Stimulated activated naive B cell treated with anti-CD40 and anti-IgM and Interleukin-4, amounts not matched to agents 10 μg/mL and 1 μg/mL and 100 μg/mL, for 72 hours (primary cell): ENCODE results near the gene CACNA1S.

Source experiments
- ATAC-seq, 2 donors: fragments of 150-1000 bp; cut with Tn5 transposase; replicated peaks; 2 replicates each; pipeline ENCODE4 v1.10.0; 2021; ENCODE audit warnings: moderate library complexity in 1 of 2
- DNase-seq: peaks from one replicate; pipeline ENCODE4 v3.0.0; 2021
- H3K27ac Mint-ChIP-seq: one replicate; pipeline ENCODE4 v1.8.0; 2022; ENCODE audit warnings: mild to moderate bottlenecking, mixed read lengths
- H3K27me3 Mint-ChIP-seq, 2 donors: one replicate each; pipeline ENCODE4 v1.8.0; 2022; ENCODE audit warnings: mixed read lengths in 2 of 2
- H3K36me3 Mint-ChIP-seq, 2 donors: one replicate each; pipeline ENCODE4 v1.8.0; 2022; ENCODE audit warnings: mixed read lengths in 2 of 2, mild to moderate bottlenecking in 1 of 2
- H3K4me1 Mint-ChIP-seq, 2 donors: one replicate each; pipeline ENCODE4 v1.8.0; 2022; ENCODE audit warnings: mixed read lengths in 2 of 2, mild to moderate bottlenecking in 1 of 2
- H3K4me3 Mint-ChIP-seq, 2 donors: one replicate each; pipeline ENCODE4 v1.8.0; 2022; ENCODE audit warnings: mild to moderate bottlenecking in 2 of 2, mixed read lengths in 2 of 2, moderate library complexity in 1 of 2
- H3K9me3 Mint-ChIP-seq, 2 donors: one replicate each; pipeline ENCODE4 v1.8.0; 2022; ENCODE audit warnings: mixed read lengths in 2 of 2, mild to moderate bottlenecking in 1 of 2

CACNA1S gene

GRCh38 chr1:201084295-201084694 lies 27.9 kb downstream of the CACNA1S start:
- Mint-ChIP-seq H3K9me3 (no peaks in the 10 kb centered on the region), H3K36me3 (no peaks in the 10 kb centered on the region), H3K4me1 (no peaks in the 10 kb centered on the region), H3K4me3 (no peak overlapping the region), H3K27me3 (peaks cover 12 to 24% of the 10 kb centered on the region in 2 donors), H3K27ac (no peak overlapping the region)
- ATAC-seq (no peak), DNase-seq (no peak)

- Mint-ChIP-seq H3K36me3 (no peaks in the 10 kb centered on the region), H3K9me3 (no peaks in the 10 kb centered on the region), H3K4me1 (no peaks in the 10 kb centered on the region), H3K4me3 (no peak overlapping the region), H3K27ac (no peak overlapping the region), H3K27me3 (peaks cover 12 to 21% of the 10 kb centered on the region in 2 donors)
- no peak for ATAC-seq
- no peak for DNase-seq
These were observed 28.5 kb downstream of the CACNA1S start for GRCh38 chr1:201083741-201084140.

GRCh38 chr1:201080135-201080534 lies 32.1 kb downstream of the CACNA1S start:
- Mint-ChIP-seq H3K36me3 (no peaks in the 10 kb centered on the region), H3K27me3 (peaks cover 7 to 8% of the 10 kb centered on the region in 2 donors), H3K4me1 (no peaks in the 10 kb centered on the region), H3K9me3 (no peaks in the 10 kb centered on the region), H3K4me3 (no peak overlapping the region), H3K27ac (no peak overlapping the region)
- ATAC-seq (no peak), DNase-seq (no peak)

GRCh38 chr1:201077736-201078135 lies 34.5 kb downstream of the CACNA1S start:
- H3K4me1 Mint-ChIP-seq, result no peaks in the 10 kb centered on the region
- no peak for ATAC-seq
- no peak overlapping the region for H3K27ac Mint-ChIP-seq
- DNase-seq, result no peak
- peaks cover 0 to 4% of the 10 kb centered on the region in 2 donors for H3K27me3 Mint-ChIP-seq
- no peaks in the 10 kb centered on the region for H3K9me3 Mint-ChIP-seq
- no peak overlapping the region for H3K4me3 Mint-ChIP-seq
- no peaks in the 10 kb centered on the region for H3K36me3 Mint-ChIP-seq

GRCh38 chr1:201077116-201077515 lies 35.1 kb downstream of the CACNA1S start:
- no peaks in the 10 kb centered on the region for H3K4me1 Mint-ChIP-seq
- DNase-seq (no peak), ATAC-seq (no peak)
- no peaks in the 10 kb centered on the region for H3K9me3 Mint-ChIP-seq
- H3K27me3 Mint-ChIP-seq, result peaks cover 0 to 4% of the 10 kb centered on the region in 2 donors
- H3K27ac Mint-ChIP-seq, result no peak overlapping the region
- H3K36me3 Mint-ChIP-seq, result no peaks in the 10 kb centered on the region
- H3K4me3 Mint-ChIP-seq, result no peak overlapping the region

- Mint-ChIP-seq H3K9me3 (no peaks in the 10 kb centered on the region), H3K36me3 (no peaks in the 10 kb centered on the region), H3K4me3 (no peak overlapping the region), H3K4me1 (peaks cover 0 to 3% of the 10 kb centered on the region in 2 donors), H3K27me3 (peaks cover 0 to 4% of the 10 kb centered on the region in 2 donors), H3K27ac (no peak overlapping the region)
- ATAC-seq (no peak), DNase-seq (no peak)
These were observed 36.1 kb downstream of the CACNA1S start for GRCh38 chr1:201076092-201076491.

GRCh38 chr1:201074018-201074417 lies 38.2 kb downstream of the CACNA1S start:
- Mint-ChIP-seq H3K4me1 (peaks cover 0 to 3% of the 10 kb centered on the region in 2 donors), H3K9me3 (no peaks in the 10 kb centered on the region), H3K36me3 (no peaks in the 10 kb centered on the region), H3K4me3 (no peak overlapping the region), H3K27me3 (peaks cover 3 to 4% of the 10 kb centered on the region in 2 donors), H3K27ac (no peak overlapping the region)
- no peak for DNase-seq
- ATAC-seq, result no peak

GRCh38 chr1:201072922-201073321 lies 39.3 kb downstream of the CACNA1S start:
- peaks cover 4 to 5% of the 10 kb centered on the region in 2 donors for H3K27me3 Mint-ChIP-seq
- no peaks in the 10 kb centered on the region for H3K36me3 Mint-ChIP-seq
- DNase-seq (no peak), ATAC-seq (no peak)
- H3K9me3 Mint-ChIP-seq, result no peaks in the 10 kb centered on the region
- H3K4me1 Mint-ChIP-seq, result peaks cover 0 to 3% of the 10 kb centered on the region in 2 donors
- H3K4me3 Mint-ChIP-seq, result no peak overlapping the region
- no peak overlapping the region for H3K27ac Mint-ChIP-seq

GRCh38 chr1:201072149-201072548 lies 40.1 kb downstream of the CACNA1S start:
- DNase-seq (no peak), ATAC-seq (no peak)
- H3K36me3 Mint-ChIP-seq, result no peaks in the 10 kb centered on the region
- no peak overlapping the region for H3K4me3 Mint-ChIP-seq
- no peaks in the 10 kb centered on the region for H3K9me3 Mint-ChIP-seq
- H3K27ac Mint-ChIP-seq, result no peak overlapping the region
- peaks cover 0 to 3% of the 10 kb centered on the region in 2 donors for H3K4me1 Mint-ChIP-seq
- peaks cover 4 to 5% of the 10 kb centered on the region in 2 donors for H3K27me3 Mint-ChIP-seq

GRCh38 chr1:201069636-201070035 lies 42.6 kb downstream of the CACNA1S start:
- ATAC-seq, result no peak
- no peaks in the 10 kb centered on the region for H3K9me3 Mint-ChIP-seq
- no peak overlapping the region for H3K27ac Mint-ChIP-seq
- no peak overlapping the region for H3K4me3 Mint-ChIP-seq
- H3K27me3 Mint-ChIP-seq, result peaks cover 6 to 12% of the 10 kb centered on the region in 2 donors
- no peak for DNase-seq
- H3K36me3 Mint-ChIP-seq, result no peaks in the 10 kb centered on the region
- peaks cover 0 to 3% of the 10 kb centered on the region in 2 donors for H3K4me1 Mint-ChIP-seq

GRCh38 chr1:201068976-201069375 lies 43.2 kb downstream of the CACNA1S start:
- no peak for DNase-seq
- Mint-ChIP-seq H3K9me3 (no peaks in the 10 kb centered on the region), H3K27ac (no peak overlapping the region), H3K4me3 (no peak overlapping the region), H3K36me3 (no peaks in the 10 kb centered on the region), H3K27me3 (peaks cover 6 to 12% of the 10 kb centered on the region in 2 donors), H3K4me1 (peaks cover 0 to 3% of the 10 kb centered on the region in 2 donors)
- no peak for ATAC-seq

GRCh38 chr1:201066986-201067385 lies 45.2 kb downstream of the CACNA1S start:
- DNase-seq (no peak), ATAC-seq (no peak)
- Mint-ChIP-seq H3K27me3 (peaks cover 6 to 12% of the 10 kb centered on the region in 2 donors), H3K9me3 (no peaks in the 10 kb centered on the region), H3K36me3 (no peaks in the 10 kb centered on the region), H3K4me1 (peaks cover 0 to 3% of the 10 kb centered on the region in 2 donors), H3K27ac (no peak overlapping the region), H3K4me3 (no peak overlapping the region)

GRCh38 chr1:201065686-201066085 lies 46.5 kb downstream of the CACNA1S start:
- Mint-ChIP-seq H3K4me1 (no peaks in the 10 kb centered on the region), H3K36me3 (no peaks in the 10 kb centered on the region), H3K27ac (no peak overlapping the region), H3K27me3 (peaks cover 6 to 12% of the 10 kb centered on the region in 2 donors), H3K4me3 (no peak overlapping the region), H3K9me3 (no peaks in the 10 kb centered on the region)
- no peak for DNase-seq
- no peak for ATAC-seq

GRCh38 chr1:201064806-201065205 lies 47.4 kb downstream of the CACNA1S start:
- Mint-ChIP-seq H3K36me3 (no peaks in the 10 kb centered on the region), H3K4me3 (no peak overlapping the region), H3K9me3 (no peaks in the 10 kb centered on the region), H3K4me1 (no peaks in the 10 kb centered on the region), H3K27me3 (peaks cover 6 to 12% of the 10 kb centered on the region in 2 donors), H3K27ac (no peak overlapping the region)
- DNase-seq (no peak), ATAC-seq (no peak)

- H3K36me3 Mint-ChIP-seq, result no peaks in the 10 kb centered on the region
- no peaks in the 10 kb centered on the region for H3K9me3 Mint-ChIP-seq
- no peak overlapping the region for H3K27ac Mint-ChIP-seq
- no peak for DNase-seq
- no peak overlapping the region for H3K4me3 Mint-ChIP-seq
- no peak for ATAC-seq
- H3K27me3 Mint-ChIP-seq, result peaks cover 6% of the 10 kb centered on the region in 2 donors
- H3K4me1 Mint-ChIP-seq, result peaks cover under 1 to 2% of the 10 kb centered on the region in 2 donors
These were observed 49.1 kb downstream of the CACNA1S start for GRCh38 chr1:201063145-201063544.
